ENCODE results near the gene TRIM67. TPM values are rescaled to one million over a fixed set of nuclear protein-coding genes. Genes with fewer than 3 reads are reported as not detected.

TRIM67 gene
- total and polyA plus RNA-seq, 8 donors, result under 0.01 to 0.09 (median 0.05) TPM

DNA sequence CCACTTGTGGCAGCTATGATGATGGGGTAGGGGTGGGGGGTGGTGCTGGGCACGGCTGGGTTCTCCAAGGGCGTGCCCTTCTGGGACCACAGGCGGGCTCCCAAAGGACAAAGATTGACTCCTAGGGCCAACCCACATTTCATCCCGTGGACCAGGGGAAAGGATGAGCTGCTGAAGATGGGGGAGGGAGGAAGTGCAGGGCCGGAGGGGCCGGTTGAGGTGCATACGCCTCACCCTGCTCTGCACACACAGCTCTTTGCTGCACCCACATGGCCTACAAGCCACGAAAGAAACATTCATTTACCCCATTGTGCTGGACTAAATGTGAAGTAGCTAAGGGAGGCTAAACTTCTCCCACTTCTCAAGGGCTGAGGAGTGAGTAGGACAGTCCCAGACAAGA is 45.0 kb downstream of the TRIM67 start:
- H3K9me3 ChIP-seq, result no peaks in the 10 kb centered on the region
- TF ChIP-seq, protein P1, sequence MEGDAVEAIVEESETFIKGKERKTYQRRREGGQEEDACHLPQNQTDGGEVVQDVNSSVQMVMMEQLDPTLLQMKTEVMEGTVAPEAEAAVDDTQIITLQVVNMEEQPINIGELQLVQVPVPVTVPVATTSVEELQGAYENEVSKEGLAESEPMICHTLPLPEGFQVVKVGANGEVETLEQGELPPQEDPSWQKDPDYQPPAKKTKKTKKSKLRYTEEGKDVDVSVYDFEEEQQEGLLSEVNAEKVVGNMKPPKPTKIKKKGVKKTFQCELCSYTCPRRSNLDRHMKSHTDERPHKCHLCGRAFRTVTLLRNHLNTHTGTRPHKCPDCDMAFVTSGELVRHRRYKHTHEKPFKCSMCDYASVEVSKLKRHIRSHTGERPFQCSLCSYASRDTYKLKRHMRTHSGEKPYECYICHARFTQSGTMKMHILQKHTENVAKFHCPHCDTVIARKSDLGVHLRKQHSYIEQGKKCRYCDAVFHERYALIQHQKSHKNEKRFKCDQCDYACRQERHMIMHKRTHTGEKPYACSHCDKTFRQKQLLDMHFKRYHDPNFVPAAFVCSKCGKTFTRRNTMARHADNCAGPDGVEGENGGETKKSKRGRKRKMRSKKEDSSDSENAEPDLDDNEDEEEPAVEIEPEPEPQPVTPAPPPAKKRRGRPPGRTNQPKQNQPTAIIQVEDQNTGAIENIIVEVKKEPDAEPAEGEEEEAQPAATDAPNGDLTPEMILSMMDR (IDR thresholded peaks at IDR 0.05), result no peak
- ATAC-seq (no peak), FAIRE-seq (no peak), DNase-seq (no peak)
- no peaks in the 10 kb centered on the region for H3K36me3 ChIP-seq
- H3K27ac ChIP-seq, result no peak overlapping the region
- no peaks in the 10 kb centered on the region for H3K27me3 ChIP-seq
- H3K4me1 ChIP-seq, result no peaks in the 10 kb centered on the region
- no peak overlapping the region for H3K4me3 ChIP-seq
- WGBS, 2 donors, result 50 to 54% methylated on average over 8 of the region's 8 CpGs
- intact Hi-C loops (cut with DNase I), result loop anchor here in 2 of 3 donors (5.0 to 10.0 kb wide), 2 partner anchors 292 to 410 kb away; no protein-coding TSS in a partner anchor

DNA sequence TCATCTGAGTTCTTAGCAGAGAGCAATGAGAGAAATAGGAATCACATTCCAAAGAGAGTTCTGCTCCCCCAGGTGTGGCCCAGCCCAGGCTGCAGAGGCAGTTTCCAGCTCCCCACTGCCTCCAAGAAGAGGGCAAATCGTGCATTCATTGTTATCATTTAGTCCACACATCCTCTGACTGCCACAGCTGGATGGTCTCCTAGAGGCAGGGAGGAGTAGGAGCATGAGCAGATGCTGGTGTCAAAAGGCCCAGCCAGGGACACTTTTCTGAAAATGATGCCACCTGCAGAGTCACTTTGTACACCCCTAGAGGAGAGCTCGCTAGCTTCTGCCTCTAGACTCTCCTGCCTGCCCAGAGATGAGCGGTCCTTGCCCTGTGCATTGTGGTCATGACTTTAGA is 45.6 kb downstream of the TRIM67 start:
- no peaks in the 10 kb centered on the region for H3K27me3 ChIP-seq
- no peak for ATAC-seq
- TF ChIP-seq, protein P1 (IDR thresholded peaks at IDR 0.05), result no peak
- FAIRE-seq, result no peak
- no peak for DNase-seq
- H3K4me1 ChIP-seq, result no peaks in the 10 kb centered on the region
- 73 to 83% methylated on average over 3 of the region's 3 CpGs for WGBS, 2 donors
- intact Hi-C loops (cut with DNase I), result loop anchor here in 2 of 3 donors (5.0 to 10.0 kb wide), 2 partner anchors 293 to 410 kb away; no protein-coding TSS in a partner anchor
- H3K4me3 ChIP-seq, result no peak overlapping the region
- no peak overlapping the region for H3K27ac ChIP-seq
- no peaks in the 10 kb centered on the region for H3K36me3 ChIP-seq
- no peaks in the 10 kb centered on the region for H3K9me3 ChIP-seq

DNA sequence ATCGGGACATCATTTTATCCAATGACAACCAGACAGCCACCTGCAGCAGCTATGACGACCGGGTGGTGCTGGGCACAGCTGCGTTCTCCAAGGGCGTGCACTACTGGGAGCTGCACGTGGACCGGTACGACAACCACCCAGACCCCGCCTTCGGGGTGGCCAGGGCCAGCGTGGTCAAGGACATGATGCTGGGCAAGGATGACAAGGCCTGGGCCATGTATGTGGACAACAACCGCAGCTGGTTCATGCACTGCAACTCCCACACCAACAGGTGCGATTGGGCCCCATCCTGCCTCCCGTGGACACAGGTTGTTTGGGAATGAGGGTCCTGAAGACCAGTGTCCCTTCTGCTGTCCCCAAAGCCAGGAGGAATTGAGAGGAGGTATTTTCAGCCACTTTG is 47.1 kb downstream of the TRIM67 start:
- H3K4me1 ChIP-seq, result no peaks in the 10 kb centered on the region
- DNase-seq (no peak), FAIRE-seq (no peak), ATAC-seq (no peak)
- H3K4me3 ChIP-seq, result no peak overlapping the region
- TF ChIP-seq, protein P1 (IDR thresholded peaks at IDR 0.05), result no peak
- H3K36me3 ChIP-seq, result no peaks in the 10 kb centered on the region
- intact Hi-C loops (cut with DNase I), result loop anchor here in 2 of 3 donors (5.0 to 10.0 kb wide), 2 partner anchors 294 to 412 kb away; no protein-coding TSS in a partner anchor
- H3K27ac ChIP-seq, result no peak overlapping the region
- no peaks in the 10 kb centered on the region for H3K27me3 ChIP-seq
- H3K9me3 ChIP-seq, result no peaks in the 10 kb centered on the region
- 80 to 82% methylated on average over 14 of the region's 14 CpGs for WGBS, 2 donors

DNA sequence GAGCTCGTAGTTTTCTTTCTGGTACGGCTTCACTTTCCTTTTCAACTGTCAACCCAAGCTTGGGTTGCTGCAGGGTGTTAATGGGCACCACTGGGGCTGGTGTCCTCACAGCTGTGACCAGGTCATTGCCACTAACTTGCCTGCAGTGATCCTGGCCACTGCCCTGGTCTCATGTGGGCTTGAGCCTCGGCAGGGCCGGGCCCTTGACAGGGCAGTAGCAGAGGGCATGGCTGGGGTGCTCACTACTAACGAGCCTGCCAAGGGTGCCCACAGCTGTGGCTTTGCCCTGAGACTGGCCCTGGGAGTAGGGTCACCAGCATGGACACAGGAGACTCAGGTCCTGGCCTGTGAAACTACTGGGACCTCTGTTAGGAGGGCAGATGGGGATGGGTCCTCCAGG is 47.7 kb downstream of the TRIM67 start:
- no peak overlapping the region for H3K27ac ChIP-seq
- DNase-seq (no peak), ATAC-seq (no peak), FAIRE-seq (no peak)
- H3K4me1 ChIP-seq, result no peaks in the 10 kb centered on the region
- intact Hi-C loops (cut with DNase I), result loop anchor here in 2 of 3 donors (5.0 to 10.0 kb wide), 2 partner anchors 295 to 412 kb away; no protein-coding TSS in a partner anchor
- no peaks in the 10 kb centered on the region for H3K36me3 ChIP-seq
- 65 to 75% methylated on average over 5 of the region's 5 CpGs for WGBS, 2 donors
- H3K9me3 ChIP-seq, result no peaks in the 10 kb centered on the region
- H3K4me3 ChIP-seq, result no peak overlapping the region
- TF ChIP-seq, protein P1 (IDR thresholded peaks at IDR 0.05), result no peak
- H3K27me3 ChIP-seq, result no peaks in the 10 kb centered on the region

DNA sequence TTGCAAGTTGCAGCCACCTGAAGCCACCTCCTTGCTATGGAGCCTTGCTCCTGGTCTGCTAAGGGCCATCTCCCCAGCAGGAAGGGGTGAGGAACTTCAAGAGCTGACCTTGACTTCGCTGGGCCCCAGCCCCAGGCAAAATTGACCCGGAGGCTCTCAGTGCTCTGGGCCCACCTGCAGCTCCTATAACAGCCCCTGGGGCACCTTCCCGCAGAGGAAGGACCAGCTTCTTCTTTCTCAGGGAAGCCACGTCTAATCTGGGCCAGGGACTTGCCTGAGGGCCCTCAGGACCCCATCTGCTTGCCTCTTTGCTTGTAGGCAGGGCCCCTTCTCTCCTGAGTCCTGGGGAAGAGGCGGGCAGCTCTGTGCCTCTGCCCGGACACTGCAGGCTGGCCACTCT is 48.3 kb downstream of the TRIM67 start:
- FAIRE-seq, result no peak

More for the DNA sequence above, 48.3 kb downstream of the TRIM67 start:
- ATAC-seq (no peak), DNase-seq (no peak)
- Histone ChIP-seq H3K4me1 (no peaks in the 10 kb centered on the region), H3K27me3 (no peaks in the 10 kb centered on the region), H3K9me3 (no peaks in the 10 kb centered on the region), H3K4me3 (no peak overlapping the region), H3K36me3 (no peaks in the 10 kb centered on the region), H3K27ac (no peak overlapping the region)
- TF ChIP-seq, protein P1 (IDR thresholded peaks at IDR 0.05), result no peak
- WGBS, 2 donors, result 76 to 80% methylated on average over 6 of the region's 6 CpGs
- intact Hi-C loops (cut with DNase I), result loop anchor here (5.0 to 10.0 kb wide), 3 partner anchors 288 to 415 kb away; no protein-coding TSS in a partner anchor

Measured in pancreas (tissue), 10 donors.